WTC11 (cell line): ENCODE data around the gene LARGE1. TPM values are rescaled to one million over a fixed set of nuclear protein-coding genes. Genes with fewer than 3 reads are reported as not detected.

ENCODE experiments used
- ATAC-seq: fragments of 200-7000 bp; cut with Tn5 transposase; 2 replicates; pipeline ENCODE4 v1.10.0; 2021; ENCODE audit warnings: mild to moderate bottlenecking, moderate library complexity
- CTCF ChIA-PET: fragments of 300-600 bp; sonication (Branson Sonifier 250); formaldehyde crosslinking; loops from one replicate; lab custom pipeline; 2021; ENCODE audit warnings: antibody characterized with exemption; lab: Charles Lee
- POLR2A ChIA-PET: fragments of 350-600 bp; sonication (Branson Sonifier 250); formaldehyde crosslinking; loops from one replicate; lab custom pipeline; 2021; ENCODE audit warnings: antibody characterized with exemption; lab: Charles Lee
- DNase-seq: peaks from one replicate; pipeline ENCODE4 v3.0.0; 2021; ENCODE audit warnings: low spot score
- H3K27ac Mint-ChIP-seq: 2 replicates; pipeline ENCODE4 v1.8.0; 2021; ENCODE audit warnings: mixed read lengths
- H3K27me3 Mint-ChIP-seq: 2 replicates; pipeline ENCODE4 v1.8.0; 2021; ENCODE audit warnings: low read depth, mild to moderate bottlenecking, moderate library complexity, mixed read lengths
- H3K36me3 Mint-ChIP-seq: 2 replicates; pipeline ENCODE4 v1.8.0; 2021; ENCODE audit warnings: mixed read lengths
- H3K4me1 Mint-ChIP-seq: 2 replicates; pipeline ENCODE4 v1.8.0; 2022; ENCODE audit warnings: mixed read lengths
- H3K4me3 Mint-ChIP-seq: 2 replicates; pipeline ENCODE4 v1.8.0; 2021; ENCODE audit warnings: mild to moderate bottlenecking, moderate library complexity, mixed read lengths
- H3K9me3 Mint-ChIP-seq: 2 replicates; pipeline ENCODE4 v1.8.0; 2021; ENCODE audit warnings: mixed read lengths
- ATF6 ChIP-seq: sonication (generic); formaldehyde crosslinking; IDR thresholded peaks from 2 replicates; pipeline ENCODE4 v1.8.1; 2023; ENCODE audit warnings: mild to moderate bottlenecking, missing genetic modification reagents
- CREM ChIP-seq: sonication (generic); formaldehyde crosslinking; IDR thresholded peaks from 2 replicates; pipeline ENCODE4 v1.8.1; 2022; ENCODE audit warnings: mild to moderate bottlenecking, missing genetic modification reagents, moderate library complexity
- ESRRA ChIP-seq: sonication (generic); formaldehyde crosslinking; IDR thresholded peaks from 2 replicates; pipeline ENCODE4 v1.8.1; 2022; ENCODE audit warnings: mild to moderate bottlenecking, missing genetic modification reagents, borderline replicate concordance
- FOXJ3 ChIP-seq: sonication (generic); formaldehyde crosslinking; IDR thresholded peaks from 2 replicates; pipeline ENCODE4 v1.9.0; 2021; ENCODE audit warnings: missing genetic modification reagents, mild to moderate bottlenecking, borderline replicate concordance
- GABPB1 ChIP-seq: sonication (generic); formaldehyde crosslinking; IDR thresholded peaks from 2 replicates; pipeline ENCODE4 v1.8.1; 2023; ENCODE audit warnings: mild to moderate bottlenecking, missing genetic modification reagents
- HMGA2 ChIP-seq: fragments of 250-450 bp; sonication (Bioruptor Pico); IDR thresholded peaks from 2 replicates; pipeline ENCODE4 v1.4.0; 2021; ENCODE audit warnings: mild to moderate bottlenecking, moderate library complexity
- IRF1 ChIP-seq: sonication (generic); formaldehyde crosslinking; IDR thresholded peaks from 2 replicates; pipeline ENCODE4 v1.8.0; 2023; ENCODE audit warnings: missing genetic modification reagents
- IRF2 ChIP-seq: sonication (generic); formaldehyde crosslinking; IDR thresholded peaks from 2 replicates; pipeline ENCODE4 v1.8.0; 2022; ENCODE audit warnings: low read depth, missing genetic modification reagents, borderline replicate concordance
- JAZF1 ChIP-seq: fragments of 250-450 bp; sonication (Bioruptor Pico); IDR thresholded peaks from 2 replicates; pipeline ENCODE4 v1.9.0; 2021; ENCODE audit warnings: moderate library complexity, mild to moderate bottlenecking, inconsistent platforms
- MYBL2 ChIP-seq: sonication (generic); formaldehyde crosslinking; IDR thresholded peaks from 2 replicates; pipeline ENCODE4 v1.8.1; 2023; ENCODE audit warnings: mild to moderate bottlenecking, moderate library complexity, missing genetic modification reagents
- NFATC4 ChIP-seq: fragments of 250-450 bp; sonication (Bioruptor Pico); IDR thresholded peaks from 2 replicates; pipeline ENCODE4 v1.9.0; 2021; ENCODE audit warnings: mild to moderate bottlenecking
- NR1H2 ChIP-seq: sonication (generic); formaldehyde crosslinking; IDR thresholded peaks from 2 replicates; pipeline ENCODE4 v1.9.0; 2021; ENCODE audit warnings: mild to moderate bottlenecking, moderate library complexity, missing genetic modification reagents
- NR2C2 ChIP-seq: sonication (generic); formaldehyde crosslinking; IDR thresholded peaks from 2 replicates; pipeline ENCODE4 v1.8.0; 2022; ENCODE audit warnings: mild to moderate bottlenecking, missing genetic modification reagents
- SMAD3 ChIP-seq: sonication (generic); formaldehyde crosslinking; IDR thresholded peaks from 2 replicates; pipeline ENCODE4 v1.8.0; 2022; ENCODE audit warnings: missing genetic modification reagents, mild to moderate bottlenecking, borderline replicate concordance
- SP1 ChIP-seq: sonication (generic); formaldehyde crosslinking; conservative IDR thresholded peaks from 2 replicates; pipeline ENCODE4 v1.8.1; 2022; ENCODE audit warnings: missing genetic modification reagents
- TCF7 ChIP-seq: sonication (generic); formaldehyde crosslinking; IDR thresholded peaks from 2 replicates; pipeline ENCODE4 v1.8.0; 2022; ENCODE audit warnings: mild to moderate bottlenecking, low read depth, missing genetic modification reagents, moderate library complexity
- TP53 ChIP-seq: sonication (generic); formaldehyde crosslinking; IDR thresholded peaks from 2 replicates; pipeline ENCODE4 v1.8.1; 2023; ENCODE audit warnings: mild to moderate bottlenecking, missing genetic modification reagents
- ZMAT4 ChIP-seq: fragments of 250-450 bp; sonication (Bioruptor Pico); IDR thresholded peaks from 2 replicates; pipeline ENCODE4 v1.9.0; 2021; ENCODE audit warnings: mild to moderate bottlenecking
- ZNF138 ChIP-seq: sonication (generic); formaldehyde crosslinking; conservative IDR thresholded peaks from 2 replicates; pipeline ENCODE4 v1.8.1; 2022; ENCODE audit warnings: mild to moderate bottlenecking, moderate library complexity, missing genetic modification reagents
- ZNF219 ChIP-seq: sonication (generic); formaldehyde crosslinking; IDR thresholded peaks from 2 replicates; pipeline ENCODE4 v1.8.0; 2023; ENCODE audit warnings: missing genetic modification reagents, mild to moderate bottlenecking, borderline replicate concordance
- ZNF317 ChIP-seq: sonication (generic); formaldehyde crosslinking; IDR thresholded peaks from 2 replicates; pipeline ENCODE4 v1.8.1; 2023; ENCODE audit warnings: low read depth, mild to moderate bottlenecking, moderate library complexity, missing genetic modification reagents, borderline replicate concordance
- ZNF423 ChIP-seq: fragments of 250-450 bp; sonication (Bioruptor Pico); IDR thresholded peaks from 2 replicates; pipeline ENCODE4 v2.1.2; 2022; ENCODE audit warnings: mild to moderate bottlenecking, moderate library complexity
- total RNA-seq: library from RNA; stranded (reverse); gene quantifications from 3 replicates; pipeline ENCODE4 v1.2.3, GENCODE V29; 2021
- TF ChIP-seq, protein P1 (sequence below): fragments of 250-450 bp; sonication (Bioruptor Pico); IDR thresholded peaks from 2 replicates; pipeline ENCODE4 v2.1.2; 2022; ENCODE audit warnings: mild to moderate bottlenecking, moderate library complexity
- TF ChIP-seq, protein P2 (sequence below): sonication (generic); formaldehyde crosslinking; IDR thresholded peaks from 2 replicates; pipeline ENCODE4 v1.8.0; 2022; ENCODE audit warnings: mild to moderate bottlenecking, missing genetic modification reagents
- TF ChIP-seq, protein P3 (sequence below): sonication (generic); formaldehyde crosslinking; IDR thresholded peaks from 2 replicates; pipeline ENCODE4 v1.8.0; 2023; ENCODE audit warnings: mild to moderate bottlenecking, missing genetic modification reagents
- TF ChIP-seq, protein P4 (sequence below): sonication (generic); formaldehyde crosslinking; conservative IDR thresholded peaks from 2 replicates; pipeline ENCODE4 v1.8.1; 2022; ENCODE audit warnings: mild to moderate bottlenecking, missing genetic modification reagents

The LARGE1 gene
- total RNA-seq, 1 experiment from 2014 or later = 72.6 TPM

DNA sequence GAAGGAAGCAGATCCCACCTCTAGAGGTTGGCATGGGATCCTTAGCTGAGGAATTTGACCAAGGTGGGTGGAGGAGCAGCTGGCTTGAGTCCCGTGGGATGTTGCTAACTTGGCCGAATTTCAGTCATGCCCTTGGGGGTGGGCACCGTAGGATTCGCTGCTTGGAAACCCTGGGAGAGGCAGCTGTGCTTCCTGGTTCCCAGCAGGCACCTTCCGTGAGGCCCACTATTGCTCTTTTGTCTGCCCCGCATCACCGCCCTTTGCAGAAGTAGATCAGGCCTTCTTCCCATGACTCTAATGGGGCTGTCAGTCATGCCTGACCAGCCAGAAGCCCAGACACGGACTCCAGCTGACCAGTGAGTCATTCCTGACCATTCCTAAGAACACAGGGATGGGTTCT lies 569.8 kb downstream of the LARGE1 start:
- Mint-ChIP-seq H3K4me1 (no peaks in the 10 kb centered on the region), H3K4me3 (no peak overlapping the region), H3K27ac (no peak overlapping the region), H3K36me3 (peaks cover 35% of the 10 kb centered on the region), H3K9me3 (peaks cover 35% of the 10 kb centered on the region)
- POLR2A ChIA-PET = no interaction called here
- DNase-seq = no peak
- ATAC-seq = no peak
- TF ChIP-seq ESRRA (CRISPR knock-in tag) (no peak), NR1H2 (no peak)
- TF ChIP-seq, all 79 proteins: peak for 0
- H3K27me3 Mint-ChIP-seq = no peaks in the 10 kb centered on the region
- CTCF ChIA-PET = no interaction called here

DNA sequence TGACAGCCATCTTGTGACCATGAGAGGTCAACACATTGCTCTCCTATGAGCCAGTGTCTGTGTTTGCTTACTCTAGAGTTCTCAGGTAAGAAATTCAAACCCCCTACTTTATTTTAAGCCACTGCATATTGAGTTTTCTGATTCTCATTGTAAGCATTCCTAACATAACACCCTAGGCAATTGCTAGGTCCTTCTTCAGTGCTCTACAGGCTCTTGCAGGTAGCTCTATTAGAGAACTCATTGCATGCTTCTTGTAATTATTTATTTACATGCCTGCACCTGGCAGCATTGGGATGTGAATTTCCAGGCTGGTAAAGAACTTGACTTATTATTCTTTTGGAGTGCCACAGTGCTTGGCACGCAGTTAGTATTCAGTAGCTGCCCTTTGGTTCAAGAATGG lies 573.3 kb downstream of the LARGE1 start:
- POLR2A ChIA-PET = no interaction called here
- H3K9me3 Mint-ChIP-seq = peaks cover 35% of the 10 kb centered on the region
- H3K4me1 Mint-ChIP-seq = no peaks in the 10 kb centered on the region
- no peak overlapping the region for H3K4me3 Mint-ChIP-seq
- H3K27me3 Mint-ChIP-seq = no peaks in the 10 kb centered on the region
- H3K27ac Mint-ChIP-seq = no peak overlapping the region
- H3K36me3 Mint-ChIP-seq = peaks cover 33% of the 10 kb centered on the region
- ATAC-seq (no peak), DNase-seq (no peak)
- CTCF ChIA-PET = no interaction called here
- TF ChIP-seq ZNF138 (CRISPR knock-in tag) (no peak), SP1 (CRISPR knock-in tag) (no peak), NR2C2 (CRISPR knock-in tag) (no peak), ZNF423 (CRISPR knock-in tag) (no peak), ZNF219 (CRISPR knock-in tag) (no peak), SMAD3 (no peak), NFATC4 (CRISPR knock-in tag) (no peak)
- TF ChIP-seq, protein P1, sequence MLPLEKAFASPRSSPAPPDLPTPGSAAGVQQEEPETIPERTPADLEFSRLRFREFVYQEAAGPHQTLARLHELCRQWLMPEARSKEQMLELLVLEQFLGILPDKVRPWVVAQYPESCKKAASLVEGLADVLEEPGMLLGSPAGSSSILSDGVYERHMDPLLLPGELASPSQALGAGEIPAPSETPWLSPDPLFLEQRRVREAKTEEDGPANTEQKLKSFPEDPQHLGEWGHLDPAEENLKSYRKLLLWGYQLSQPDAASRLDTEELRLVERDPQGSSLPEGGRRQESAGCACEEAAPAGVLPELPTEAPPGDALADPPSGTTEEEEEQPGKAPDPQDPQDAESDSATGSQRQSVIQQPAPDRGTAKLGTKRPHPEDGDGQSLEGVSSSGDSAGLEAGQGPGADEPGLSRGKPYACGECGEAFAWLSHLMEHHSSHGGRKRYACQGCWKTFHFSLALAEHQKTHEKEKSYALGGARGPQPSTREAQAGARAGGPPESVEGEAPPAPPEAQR (CRISPR knock-in tag) = no peak

DNA sequence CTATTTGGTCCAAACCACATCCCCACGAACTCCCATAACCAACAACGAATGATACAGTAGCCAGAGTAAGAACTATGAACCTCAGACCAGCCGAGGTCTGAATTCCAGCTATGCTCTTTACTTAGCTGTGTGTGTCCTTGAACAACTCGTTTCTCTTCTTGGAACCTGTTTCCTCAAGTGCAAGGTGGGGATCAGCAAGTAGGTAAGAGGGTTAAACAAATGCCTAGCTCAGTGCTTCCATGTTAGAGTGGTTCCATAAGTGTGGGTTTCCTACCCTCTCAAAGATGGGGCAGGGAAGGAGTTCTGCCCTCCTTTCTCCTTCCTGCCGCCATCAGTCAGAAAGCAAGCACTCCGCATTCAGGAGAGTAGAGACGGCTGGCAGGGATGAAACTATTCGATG lies 578.7 kb downstream of the LARGE1 start:
- H3K27me3 Mint-ChIP-seq = no peaks in the 10 kb centered on the region
- ATAC-seq (no peak), DNase-seq (no peak)
- H3K36me3 Mint-ChIP-seq = peaks cover 7% of the 10 kb centered on the region; the same call in 1 of the 2 replicates
- H3K4me1 Mint-ChIP-seq = no peaks in the 10 kb centered on the region
- CTCF ChIA-PET = no interaction called here
- no peak overlapping the region for H3K27ac Mint-ChIP-seq
- POLR2A ChIA-PET = no interaction called here
- no peak overlapping the region for H3K4me3 Mint-ChIP-seq
- no peaks in the 10 kb centered on the region for H3K9me3 Mint-ChIP-seq
- no peak for TF ChIP-seq ZMAT4
- TF ChIP-seq TCF7 (CRISPR knock-in tag) = no peak
- TF ChIP-seq JAZF1 (CRISPR knock-in tag) = no peak
- TF ChIP-seq, protein P2, sequence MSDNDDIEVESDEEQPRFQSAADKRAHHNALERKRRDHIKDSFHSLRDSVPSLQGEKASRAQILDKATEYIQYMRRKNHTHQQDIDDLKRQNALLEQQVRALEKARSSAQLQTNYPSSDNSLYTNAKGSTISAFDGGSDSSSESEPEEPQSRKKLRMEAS (CRISPR knock-in tag) = no peak
- TF ChIP-seq HMGA2 = no peak
- TF ChIP-seq, protein P3, sequence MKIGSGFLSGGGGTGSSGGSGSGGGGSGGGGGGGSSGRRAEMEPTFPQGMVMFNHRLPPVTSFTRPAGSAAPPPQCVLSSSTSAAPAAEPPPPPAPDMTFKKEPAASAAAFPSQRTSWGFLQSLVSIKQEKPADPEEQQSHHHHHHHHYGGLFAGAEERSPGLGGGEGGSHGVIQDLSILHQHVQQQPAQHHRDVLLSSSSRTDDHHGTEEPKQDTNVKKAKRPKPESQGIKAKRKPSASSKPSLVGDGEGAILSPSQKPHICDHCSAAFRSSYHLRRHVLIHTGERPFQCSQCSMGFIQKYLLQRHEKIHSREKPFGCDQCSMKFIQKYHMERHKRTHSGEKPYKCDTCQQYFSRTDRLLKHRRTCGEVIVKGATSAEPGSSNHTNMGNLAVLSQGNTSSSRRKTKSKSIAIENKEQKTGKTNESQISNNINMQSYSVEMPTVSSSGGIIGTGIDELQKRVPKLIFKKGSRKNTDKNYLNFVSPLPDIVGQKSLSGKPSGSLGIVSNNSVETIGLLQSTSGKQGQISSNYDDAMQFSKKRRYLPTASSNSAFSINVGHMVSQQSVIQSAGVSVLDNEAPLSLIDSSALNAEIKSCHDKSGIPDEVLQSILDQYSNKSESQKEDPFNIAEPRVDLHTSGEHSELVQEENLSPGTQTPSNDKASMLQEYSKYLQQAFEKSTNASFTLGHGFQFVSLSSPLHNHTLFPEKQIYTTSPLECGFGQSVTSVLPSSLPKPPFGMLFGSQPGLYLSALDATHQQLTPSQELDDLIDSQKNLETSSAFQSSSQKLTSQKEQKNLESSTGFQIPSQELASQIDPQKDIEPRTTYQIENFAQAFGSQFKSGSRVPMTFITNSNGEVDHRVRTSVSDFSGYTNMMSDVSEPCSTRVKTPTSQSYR (CRISPR knock-in tag) = no peak
- TF ChIP-seq ZNF317 (CRISPR knock-in tag) = no peak
- TF ChIP-seq, protein P4, sequence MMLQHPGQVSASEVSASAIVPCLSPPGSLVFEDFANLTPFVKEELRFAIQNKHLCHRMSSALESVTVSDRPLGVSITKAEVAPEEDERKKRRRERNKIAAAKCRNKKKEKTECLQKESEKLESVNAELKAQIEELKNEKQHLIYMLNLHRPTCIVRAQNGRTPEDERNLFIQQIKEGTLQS = no peak
- TF ChIP-seq NR2C2 (CRISPR knock-in tag) = no peak
- no peak for TF ChIP-seq TP53
- no peak for TF ChIP-seq GABPB1
- no peak for TF ChIP-seq ATF6 (CRISPR knock-in tag)
- TF ChIP-seq MYBL2 (CRISPR knock-in tag) = no peak
- TF ChIP-seq CREM (CRISPR knock-in tag) = no peak
- no peak for TF ChIP-seq FOXJ3 (CRISPR knock-in tag)
- no peak for TF ChIP-seq IRF2 (CRISPR knock-in tag)
- TF ChIP-seq IRF1 = no peak
